NCI-H2029 treated with DMSO at 0.1 percent for 48 hours (cell line): ENCODE results near the gene NOLC1.

ENCODE experiments used
- DNase-seq: peaks from one replicate; lab custom pipeline; 2025; lab: John Stamatoyannopoulos, UW

NOLC1 gene

DNA sequence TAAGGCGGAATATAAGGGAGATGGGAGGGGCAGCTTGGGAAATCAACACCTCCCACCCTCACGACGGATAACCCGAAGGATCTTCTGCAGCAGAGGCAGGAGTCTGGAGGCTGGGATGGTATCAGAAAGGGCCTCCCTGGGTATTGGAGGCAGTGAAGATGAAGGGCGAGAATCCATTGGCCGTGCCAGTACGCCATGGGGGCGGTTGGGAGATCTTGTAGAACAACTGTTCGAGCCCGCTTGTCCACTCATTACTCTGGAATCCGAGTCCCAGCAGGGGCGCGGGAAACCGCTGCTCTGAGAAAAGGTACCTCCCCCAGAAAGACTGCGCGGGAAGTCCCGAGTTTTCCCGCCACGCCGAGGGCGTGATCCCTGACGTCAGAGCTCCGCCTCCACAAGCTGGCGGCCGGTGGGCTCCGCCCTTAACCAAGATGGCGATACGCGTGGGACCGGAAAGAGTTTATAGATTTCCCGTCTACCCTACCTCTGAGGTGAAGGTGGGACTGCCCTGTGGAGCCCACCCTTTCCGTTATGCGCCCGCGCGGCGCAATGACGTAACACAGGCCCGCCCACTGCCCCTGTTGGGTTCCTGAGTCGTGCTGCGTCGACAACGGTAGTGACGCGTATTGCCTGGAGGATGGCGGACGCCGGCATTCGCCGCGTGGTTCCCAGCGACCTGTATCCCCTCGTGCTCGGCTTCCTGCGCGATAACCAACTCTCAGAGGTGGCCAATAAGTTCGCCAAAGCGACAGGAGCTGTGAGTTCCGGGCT, at the start of gene NOLC1:
NOLC1 (plus strand) TSS at position 616 of the 771 bp plus-strand sequence; CDS start at position 638, 22 bp downstream.
- DNase-seq, result peak; percentile 55

DNA sequence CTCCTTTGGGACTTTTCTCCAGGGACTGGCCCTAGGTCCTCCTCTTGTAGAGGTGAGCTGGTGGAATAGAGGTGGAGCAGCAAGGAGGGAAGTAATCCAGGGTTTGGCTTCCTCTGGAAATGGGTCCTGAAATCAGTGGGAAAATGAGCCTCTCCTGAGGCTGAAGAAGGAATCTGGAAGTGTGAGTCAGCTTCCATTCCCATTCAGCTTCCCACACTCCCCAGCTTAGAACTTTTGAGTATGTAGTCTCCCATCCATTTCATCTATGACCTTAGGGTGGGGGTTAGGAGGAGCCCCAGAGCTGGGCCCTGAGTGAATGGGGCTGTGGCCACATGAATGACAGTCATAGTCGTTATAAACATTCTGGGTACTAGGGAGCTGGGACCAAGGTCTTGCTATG, 49.8 kb upstream of the NOLC1 start:
- no peak for DNase-seq

DNA sequence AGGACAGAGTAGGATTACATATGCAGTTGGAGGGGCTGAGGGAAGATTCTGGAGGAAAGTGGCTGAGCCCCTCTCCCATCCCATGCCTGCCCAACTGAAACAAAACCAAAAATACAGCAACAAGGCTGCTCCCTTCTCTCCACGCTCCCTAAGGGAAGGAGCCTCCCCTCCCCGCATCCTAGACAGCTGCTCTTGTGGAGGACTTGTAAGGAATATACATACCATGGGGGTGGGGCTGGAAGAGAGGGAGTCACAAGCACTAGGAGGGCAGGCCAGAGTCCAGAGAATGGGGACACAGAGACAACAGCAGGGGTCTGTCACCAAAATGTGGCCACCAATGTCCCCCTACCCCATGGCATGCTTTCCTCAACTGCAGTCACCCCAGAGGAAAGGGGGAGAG, 45.2 kb upstream of the NOLC1 start:
- DNase-seq, result no peak

DNA sequence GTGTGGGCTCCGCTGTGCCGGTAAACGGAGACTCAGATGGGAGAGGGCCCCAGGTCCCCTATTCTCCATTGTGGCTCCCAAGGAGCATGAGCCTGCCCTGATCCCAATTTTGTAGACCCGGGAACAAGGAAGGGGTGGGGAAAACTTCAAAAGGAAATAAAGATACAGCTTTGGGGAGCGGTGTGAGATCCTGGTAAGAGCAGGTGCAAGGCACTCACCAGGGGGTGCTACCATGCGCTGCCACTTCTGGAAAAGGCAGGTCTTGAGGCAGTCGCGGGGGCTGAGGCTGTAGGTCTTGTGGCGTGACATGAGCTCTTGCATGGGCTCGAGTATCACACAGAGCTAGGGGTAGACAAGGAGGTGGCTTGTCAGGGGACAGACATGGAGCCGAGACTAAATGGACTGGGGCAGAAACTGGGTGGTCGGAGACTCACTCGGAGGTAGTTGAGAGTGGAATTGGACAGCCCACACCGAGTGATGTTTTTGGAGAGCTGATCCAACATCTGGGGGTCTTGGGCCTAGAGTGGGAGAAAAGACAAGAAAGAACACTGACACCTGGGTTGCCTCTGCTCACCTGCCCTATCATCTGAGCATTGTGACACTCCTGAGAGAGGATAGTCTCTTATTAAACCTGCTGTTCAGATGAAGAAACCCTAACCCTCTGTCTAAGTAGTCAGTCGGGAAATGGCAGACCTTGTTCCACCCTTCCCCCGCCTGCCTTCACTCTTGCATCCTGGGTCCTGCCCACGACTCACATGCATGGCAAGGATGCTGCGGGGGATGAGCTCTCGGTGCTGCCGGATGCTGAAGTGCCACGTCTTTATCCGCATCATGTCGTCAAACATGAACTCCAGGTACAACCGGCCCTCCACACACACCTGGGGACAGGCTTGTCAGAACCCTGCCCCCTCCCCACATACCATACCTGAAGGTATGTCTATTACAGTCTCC, 42.7 kb upstream of the NOLC1 start:
- no peak for DNase-seq

DNA sequence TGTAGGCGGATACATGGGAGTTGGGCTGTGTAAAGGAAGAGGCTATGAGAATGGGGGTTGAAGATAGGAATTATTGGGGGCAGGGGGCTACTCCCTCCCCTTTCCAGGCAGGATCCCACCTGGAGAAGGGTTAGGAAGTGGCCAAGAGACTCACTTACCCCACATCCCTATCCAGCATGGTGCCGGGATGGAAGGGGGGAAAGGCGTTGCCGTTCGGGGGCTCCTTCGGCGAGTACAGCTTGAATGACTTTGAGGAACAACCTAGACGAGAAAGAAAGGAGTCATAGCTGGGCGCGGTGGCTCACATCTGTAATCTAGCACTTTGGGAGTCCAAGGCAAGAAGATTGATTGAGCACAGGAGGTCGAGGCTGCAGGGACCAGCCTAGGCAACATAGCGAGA, 40.9 kb upstream of the NOLC1 start:
- DNase-seq, result no peak

DNA sequence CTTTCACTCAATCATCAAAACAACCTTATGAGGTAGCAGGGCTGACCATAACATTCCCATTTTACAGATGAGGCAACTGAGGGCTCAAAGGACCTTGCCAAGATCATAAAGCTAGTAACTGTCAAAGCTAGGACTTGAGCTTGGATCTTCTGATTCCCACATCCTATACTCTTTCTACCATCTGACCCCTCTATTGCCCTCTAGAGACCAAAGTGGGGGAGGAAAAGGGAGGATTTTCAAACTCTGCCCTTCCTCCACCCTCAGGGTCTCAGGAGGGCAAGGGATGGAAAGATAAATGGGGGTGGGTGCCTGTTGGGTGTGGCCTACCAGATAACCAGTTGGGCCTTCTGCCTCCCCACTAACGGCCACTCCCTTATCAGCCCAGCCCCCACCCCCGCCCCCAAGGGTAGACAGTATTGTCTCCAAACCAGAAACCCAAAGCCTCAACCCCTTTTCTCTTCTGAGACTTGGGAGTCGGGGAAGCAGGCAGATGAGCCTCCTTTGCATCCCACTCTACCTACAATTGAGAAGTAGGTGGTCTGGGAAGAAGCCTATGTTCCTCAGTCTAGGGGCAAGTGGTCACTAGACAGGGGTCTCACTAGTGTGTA, 39.9 kb upstream of the NOLC1 start:
- no peak for DNase-seq

DNA sequence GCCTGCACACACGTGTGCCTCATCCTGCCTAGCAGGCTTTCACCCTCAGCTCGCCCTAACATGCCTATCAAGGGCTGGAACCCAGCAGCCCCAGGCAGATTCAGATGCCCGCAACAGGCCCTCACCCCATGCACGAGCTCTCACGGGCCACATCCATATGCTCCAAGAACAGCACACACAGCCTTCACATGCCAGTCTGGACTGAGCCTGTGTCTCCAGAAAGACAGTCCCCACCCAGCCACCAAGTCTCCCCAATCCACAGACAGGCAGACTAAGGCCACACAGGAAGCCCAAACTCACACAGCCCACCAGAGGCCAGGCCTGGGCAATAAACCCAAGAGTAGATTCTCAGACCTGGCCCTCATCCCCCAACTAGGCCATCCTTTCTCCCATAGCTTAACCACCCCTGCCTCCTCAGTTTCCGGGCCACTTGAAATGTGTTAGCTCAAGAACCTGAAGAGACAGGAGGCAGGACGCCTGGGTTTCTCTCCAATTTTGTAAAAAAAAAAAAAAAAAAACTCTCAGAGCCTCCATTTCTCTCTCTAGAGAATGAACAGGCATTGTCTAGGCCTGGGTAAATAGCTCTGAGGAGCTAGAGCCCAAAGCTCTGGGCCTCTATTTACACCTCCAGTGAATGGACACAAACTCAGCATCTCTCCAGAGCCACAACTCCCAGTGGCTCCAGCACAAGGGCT, 38.8 kb upstream of the NOLC1 start:
- DNase-seq, result no peak

DNA sequence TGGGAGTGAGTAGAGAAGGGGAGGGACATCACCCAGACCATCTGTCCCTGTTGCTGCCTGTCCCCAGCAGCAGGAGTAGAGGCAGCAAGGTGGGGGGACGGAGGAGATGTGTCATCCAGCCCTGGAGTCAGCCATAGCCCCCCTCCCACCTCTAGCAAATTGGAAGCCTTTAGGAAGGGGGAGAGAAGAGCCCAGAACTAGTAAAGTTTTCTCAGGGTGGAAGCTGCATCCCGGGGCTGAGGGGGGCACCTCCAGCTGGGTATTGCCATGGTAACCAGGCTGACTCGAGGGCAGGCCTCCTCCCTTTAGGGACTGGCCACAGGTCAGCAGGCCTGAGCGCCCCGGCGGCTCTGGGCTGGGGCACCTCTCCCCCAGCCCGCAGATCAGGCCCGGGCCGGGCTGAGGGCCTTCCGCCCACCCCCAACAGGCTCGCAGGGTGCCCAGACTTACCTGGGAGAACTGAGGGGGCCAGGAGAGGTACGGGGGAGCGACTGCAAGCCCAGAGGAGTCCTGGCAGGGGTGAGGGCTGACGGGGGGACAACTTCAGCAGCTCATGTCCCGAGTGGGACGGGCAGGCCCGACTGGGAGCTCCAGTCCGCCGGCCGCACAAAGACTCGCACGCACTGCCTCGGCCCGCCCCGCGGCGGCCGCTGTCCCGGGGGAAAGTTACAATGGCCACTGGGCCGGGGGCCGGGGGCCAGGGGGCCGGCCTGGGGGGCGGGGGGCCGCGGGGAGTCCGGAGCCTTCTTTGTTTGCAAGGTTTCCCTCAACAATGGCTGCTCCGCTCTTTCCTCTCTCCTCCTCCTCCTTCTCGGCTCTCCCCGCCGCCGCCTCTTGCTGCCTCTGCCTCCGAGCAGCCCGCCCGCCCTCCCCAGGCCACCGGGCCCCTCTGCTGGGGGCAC, 38.0 kb upstream of the NOLC1 start:
- no peak for DNase-seq

DNA sequence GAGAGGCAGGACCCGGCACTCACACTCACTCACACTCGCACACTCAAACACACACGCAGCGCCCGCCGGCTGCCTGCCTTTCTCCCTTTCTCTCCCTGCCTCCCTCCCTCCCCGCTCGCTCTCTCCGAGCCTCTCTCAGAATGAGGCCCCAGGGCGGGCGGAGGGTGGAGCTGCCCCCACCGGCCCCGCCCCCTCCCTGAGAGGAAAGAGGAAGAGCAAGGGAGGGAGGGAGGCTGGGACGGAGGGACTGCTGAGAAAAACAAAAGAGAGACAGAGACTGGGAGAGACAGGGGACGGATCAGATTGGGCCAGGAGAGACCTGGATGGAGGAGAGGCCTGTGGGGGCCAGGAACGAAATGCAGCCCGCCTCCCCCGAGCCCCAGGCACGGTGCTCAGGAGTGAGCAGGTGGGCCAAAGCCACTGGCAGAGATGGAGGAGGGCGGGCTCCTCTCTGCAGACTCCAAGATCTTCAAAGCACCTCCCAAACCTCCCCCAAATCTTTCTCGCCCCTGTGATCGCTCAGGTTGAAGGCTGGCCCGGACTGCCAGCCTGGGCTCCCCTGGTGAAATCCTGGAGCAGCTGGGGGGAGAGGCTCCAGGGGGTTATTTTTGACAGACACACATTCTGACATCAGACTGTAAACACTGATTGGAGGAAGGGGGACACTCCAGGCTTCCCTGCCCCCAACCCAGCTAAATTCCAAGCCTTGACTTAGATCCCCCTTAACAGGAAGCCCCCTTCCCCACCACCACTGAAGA, 37.1 kb upstream of the NOLC1 start:
- peak; percentile 22 for DNase-seq

DNA sequence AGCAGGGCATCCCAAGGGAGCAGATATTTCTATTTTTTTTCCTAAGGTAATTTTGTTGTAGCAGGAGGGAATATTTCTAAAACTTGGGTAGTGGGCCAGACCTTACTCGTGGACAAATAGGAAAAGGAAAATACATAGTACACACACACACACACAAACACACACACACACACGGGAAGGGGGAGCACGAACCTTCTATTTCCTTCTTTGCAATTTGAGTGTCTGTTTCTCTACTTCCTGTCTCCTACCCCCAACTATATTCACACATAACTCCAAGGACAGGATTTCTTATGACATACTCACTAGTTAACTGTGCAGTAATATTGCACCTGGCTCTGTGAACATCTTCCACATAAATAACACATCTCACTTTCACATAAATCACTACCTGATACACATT, 36.4 kb upstream of the NOLC1 start:
- DNase-seq, result no peak

DNA sequence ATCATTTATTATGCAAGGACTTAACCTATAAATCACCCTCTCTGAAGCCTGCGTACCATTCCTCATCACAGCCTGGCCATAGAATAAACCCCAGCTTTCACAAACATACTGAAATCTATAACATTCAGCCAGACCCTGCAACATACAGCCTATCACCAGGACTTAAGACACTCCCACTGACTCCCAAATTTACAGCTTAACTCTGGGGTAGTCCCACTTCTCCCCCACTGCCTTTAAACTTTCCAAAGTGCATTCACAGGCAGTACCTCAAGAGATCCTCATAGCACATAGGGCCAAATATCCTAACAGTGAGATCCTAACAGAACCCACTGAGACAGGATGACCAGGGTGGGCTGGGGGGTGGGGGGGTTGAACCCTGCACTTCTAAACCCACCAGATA, 35.5 kb upstream of the NOLC1 start:
- DNase-seq, result no peak

DNA sequence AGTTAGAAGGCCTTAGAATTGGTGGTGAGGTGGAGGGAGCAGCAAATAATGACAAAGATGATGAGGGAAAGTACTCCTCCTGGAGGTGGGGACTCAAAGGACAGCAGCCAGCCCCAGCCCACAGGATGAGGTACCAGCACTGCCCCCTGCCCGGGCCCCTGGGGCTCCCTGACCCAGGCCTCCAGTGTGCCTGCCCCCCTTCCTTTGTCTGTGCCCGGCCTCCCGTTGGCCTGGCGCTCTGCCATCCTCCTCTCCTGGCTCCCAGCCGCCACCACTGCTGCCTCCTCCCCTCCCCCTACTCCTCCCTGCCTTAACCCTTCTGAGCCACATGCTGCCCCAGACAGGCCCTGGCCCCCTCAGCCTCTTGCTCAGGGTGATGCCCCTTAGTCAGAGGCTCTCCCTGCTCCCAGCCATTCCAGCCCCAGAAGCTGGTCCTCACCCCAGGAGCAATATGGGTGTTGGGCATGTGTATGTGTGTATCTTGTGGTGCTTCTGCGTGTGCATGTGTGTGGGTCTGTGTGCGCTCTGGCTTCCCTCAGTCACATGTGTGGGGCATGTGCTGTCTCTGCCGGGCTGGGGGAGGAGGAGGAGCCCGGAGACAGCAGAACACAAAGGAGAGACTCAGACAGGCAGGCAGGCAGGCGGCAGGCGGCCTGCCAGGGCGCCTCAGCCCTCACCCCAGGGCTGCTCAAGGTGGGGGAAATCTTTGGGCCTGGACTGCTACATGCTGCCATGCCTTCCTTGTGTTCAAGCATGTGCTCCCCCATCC, 34.6 kb upstream of the NOLC1 start:
- peak; percentile 58 for DNase-seq

DNA sequence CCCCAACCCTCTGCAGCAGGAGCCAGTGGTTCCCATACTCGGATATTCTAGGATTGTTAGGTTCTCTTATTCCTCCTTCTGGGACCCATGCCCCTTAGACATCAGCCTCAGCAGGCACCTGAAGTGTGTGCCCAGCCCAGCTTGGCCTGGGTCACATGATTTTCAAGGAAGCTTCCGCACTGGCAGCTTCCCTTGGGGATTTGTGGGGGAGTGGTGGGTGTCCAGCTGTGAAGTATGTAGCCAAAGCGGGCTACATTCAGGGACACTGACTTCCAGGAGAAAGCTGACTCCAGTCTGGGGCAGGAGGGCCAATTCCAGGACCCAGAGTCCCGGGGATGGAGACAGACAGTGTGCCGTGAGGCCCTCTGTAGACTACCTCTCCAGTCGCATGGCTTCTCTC, 33.3 kb upstream of the NOLC1 start:
- no peak for DNase-seq

DNA sequence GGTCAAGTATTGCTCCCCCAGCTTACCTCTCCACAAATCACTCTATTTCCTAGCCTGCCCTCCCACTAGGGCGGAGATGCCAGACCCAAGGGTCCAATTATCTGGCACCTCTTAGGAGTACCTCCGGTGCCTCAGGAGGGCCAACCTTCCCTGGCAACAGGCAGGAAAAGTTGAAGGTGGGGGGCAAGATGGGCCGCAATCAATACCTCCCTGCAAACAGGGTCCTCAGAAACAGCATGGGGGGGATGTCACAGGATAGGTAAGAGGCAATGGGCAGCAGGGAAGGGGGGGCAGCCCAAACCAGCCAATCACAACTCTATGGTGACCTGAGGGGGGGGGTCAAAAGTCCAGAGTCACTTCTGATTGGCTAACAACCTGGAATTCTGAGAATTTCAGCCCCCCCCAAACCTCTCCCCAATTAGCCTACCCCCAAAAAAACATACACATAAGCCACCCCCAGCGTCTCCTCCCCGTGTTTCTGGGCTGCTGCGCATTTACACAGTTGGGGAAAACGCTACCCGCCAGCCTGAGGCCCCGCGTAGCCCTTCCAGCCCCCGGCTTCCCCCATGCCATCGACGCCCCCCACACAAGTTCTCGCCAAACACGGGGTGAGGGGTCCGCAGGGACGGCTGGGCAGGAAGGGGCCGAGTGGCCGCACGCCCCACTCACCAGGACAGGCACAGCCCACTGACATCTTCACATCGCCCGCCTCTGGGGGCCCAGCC, 32.6 kb upstream of the NOLC1 start:
- DNase-seq, result no peak

DNA sequence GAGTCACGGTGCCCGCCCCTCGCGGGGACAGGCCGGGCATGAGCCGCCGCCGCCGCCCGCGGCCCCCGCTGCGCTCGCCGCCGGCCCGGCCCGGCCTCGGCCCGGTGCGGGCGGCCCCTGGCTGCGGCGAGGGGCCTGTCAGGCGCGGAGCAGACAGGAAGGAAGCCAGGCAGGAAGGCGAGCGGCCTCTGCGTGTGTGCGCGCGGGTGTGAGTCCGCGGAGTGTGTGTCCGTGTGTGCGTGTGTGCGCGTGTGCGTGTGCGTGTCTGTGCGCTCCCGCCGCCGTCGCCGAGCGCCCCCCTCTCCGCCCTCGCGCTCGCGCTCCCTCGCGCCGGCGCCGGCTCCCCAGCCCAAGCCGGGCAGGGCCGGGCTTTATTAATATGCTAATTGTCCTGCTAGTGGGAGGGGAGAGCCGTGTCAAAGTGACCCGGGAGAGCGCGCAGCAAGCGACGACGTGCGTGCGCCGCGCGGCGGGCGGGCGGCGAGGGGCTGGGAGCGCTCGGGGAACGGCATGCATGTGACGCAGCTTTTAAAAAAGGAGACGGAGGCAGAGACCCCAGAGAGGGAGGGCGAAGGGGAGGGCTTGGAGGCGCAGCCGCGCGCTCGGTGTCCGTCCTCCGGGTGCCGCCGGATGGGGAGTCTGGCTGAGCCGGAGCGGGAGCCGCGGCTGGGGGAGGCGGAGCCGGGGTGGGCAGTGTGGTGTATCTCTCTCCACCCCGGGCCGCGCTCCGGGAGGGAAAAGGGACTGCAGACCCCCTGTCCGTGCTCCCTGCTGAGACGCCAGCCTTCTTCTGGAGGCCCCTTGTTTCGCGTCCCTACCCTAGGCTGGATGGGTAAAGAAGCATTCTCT, 31.8 kb upstream of the NOLC1 start, which contains the start of gene LDB1:
LDB1 (minus strand) TSS at position 227 of the 849 bp plus-strand sequence. CDS start 258 bp downstream, outside the sequence.
- no peak for DNase-seq

DNA sequence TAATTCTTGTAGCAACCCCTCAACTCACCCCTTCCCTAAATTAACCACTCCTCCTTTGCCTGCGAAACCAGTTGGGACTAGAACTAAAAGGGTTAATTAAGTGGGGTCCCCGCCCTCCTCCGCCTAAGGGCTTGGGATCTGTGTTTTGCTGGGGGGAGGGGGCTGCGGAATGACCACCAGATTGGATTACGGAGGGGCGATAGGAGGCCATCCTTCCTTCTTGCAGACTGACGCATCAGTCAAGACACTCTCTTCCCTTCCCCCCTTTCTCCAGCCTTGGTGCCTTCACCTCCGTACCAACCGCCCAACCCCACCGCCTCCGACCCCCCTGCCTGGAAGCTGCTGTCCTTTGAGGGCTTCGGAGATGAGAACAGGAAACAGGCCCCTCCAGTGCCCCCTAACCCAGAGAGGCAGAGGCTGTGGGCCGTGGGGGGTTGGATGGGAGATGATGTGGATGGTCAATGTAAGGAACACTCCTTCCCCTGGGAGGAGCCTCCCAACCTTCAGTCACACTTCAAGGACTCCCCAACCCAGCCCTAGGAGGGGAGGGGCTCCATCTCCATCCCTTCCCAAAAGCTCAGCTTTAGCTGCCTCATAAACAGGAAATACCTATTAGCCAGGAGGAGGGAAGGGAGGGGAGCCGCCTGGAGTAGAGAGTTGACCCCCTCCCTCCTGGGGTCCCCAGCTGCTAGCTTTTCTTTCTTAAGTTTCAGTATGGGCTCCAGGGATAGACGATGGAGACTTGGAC, 31.0 kb upstream of the NOLC1 start:
- no peak for DNase-seq
